ENCODE results near the gene LAMTOR3. TPM values are rescaled to one million over a fixed set of nuclear protein-coding genes. Genes with fewer than 3 reads are reported as not detected.
"Not testable (repeated sequence)": the region's sequence is repeated elsewhere in the genome, so short reads cannot be mapped to it uniquely, and the experiment has no call there.

LAMTOR3 gene
- total RNA-seq, 2 donors from 2014 or later: 29.2 to 32.3 TPM

GRCh38 chr4:99841129-99841528 lies 53.1 kb downstream of the LAMTOR3 start:
- intact Hi-C loops (cut with DNase I): no loop called here
- DNase-seq: no peak
- ATAC-seq: no peak

GRCh38 chr4:99838927-99839326 lies 55.3 kb downstream of the LAMTOR3 start:
- no peak for ATAC-seq
- intact Hi-C loops (cut with DNase I): no loop called here
- no peak for DNase-seq

GRCh38 chr4:99835942-99836341 lies 58.3 kb downstream of the LAMTOR3 start:
- intact Hi-C loops (cut with DNase I): no loop called here
- no peak for ATAC-seq
- DNase-seq: no peak

GRCh38 chr4:99834569-99834968 lies 59.7 kb downstream of the LAMTOR3 start:
- ATAC-seq (no peak), DNase-seq (no peak)
- intact Hi-C loops (cut with DNase I): no loop called here

GRCh38 chr4:99833756-99834155 lies 60.5 kb downstream of the LAMTOR3 start:
- intact Hi-C loops (cut with DNase I): no loop called here
- ATAC-seq (no peak), DNase-seq (no peak)

GRCh38 chr4:99832758-99833157 lies 61.5 kb downstream of the LAMTOR3 start:
- intact Hi-C loops (cut with DNase I): no loop called here
- ATAC-seq: no peak
- DNase-seq: no peak

- intact Hi-C loops (cut with DNase I): no loop called here
- ATAC-seq (no peak), DNase-seq (no peak)
Measured at GRCh38 chr4:99832321-99832720, 61.9 kb downstream of the LAMTOR3 start.

GRCh38 chr4:99830051-99830450 lies 64.2 kb downstream of the LAMTOR3 start:
- intact Hi-C loops (cut with DNase I); ATAC-seq; DNase-seq: not testable (repeated sequence)

- ATAC-seq (no peak), DNase-seq (no peak)
- intact Hi-C loops (cut with DNase I): no loop called here
Measured at GRCh38 chr4:99828477-99828876, 65.8 kb downstream of the LAMTOR3 start.

Other genes with a start within 250 kb of the LAMTOR3 start
- 1 to 10 TPM; 1.7 to 3.2 TPM for gene C4orf54, start 236.6 kb downstream of the LAMTOR3 start, total RNA-seq
- gene DAPP1, start 77.6 kb downstream of the LAMTOR3 start, total RNA-seq: 1 to 10 TPM in 1 of 2 donors, under 1 TPM in 1; 0.89 to 1.5 TPM
- 10 to 100 TPM; 25.3 to 29.0 TPM for gene DNAJB14, start 52.2 kb upstream of the LAMTOR3 start, total RNA-seq
- gene H2AZ1, start 55.8 kb upstream of the LAMTOR3 start, total RNA-seq: 10 to 100 TPM; 74.2 to 92.1 TPM